GM21528 (cell line): ENCODE data around the gene TMEM97.
A peak's percentile ranks its signal among the peaks of the same experiment; 100 is the strongest.
"Not testable (repeated sequence)": the region's sequence is repeated elsewhere in the genome, so short reads cannot be mapped to it uniquely, and the experiment has no call there.

Experiments used
- ATAC-seq: cut with Tn5 transposase; IDR thresholded peaks from one replicate; pipeline ENCODE4 v1.9.1; 2021; ENCODE audit warnings: mild to moderate bottlenecking, moderate library complexity; ENCODE audit not compliant: unreplicated experiment, low FRiP score

TMEM97 gene

DNA sequence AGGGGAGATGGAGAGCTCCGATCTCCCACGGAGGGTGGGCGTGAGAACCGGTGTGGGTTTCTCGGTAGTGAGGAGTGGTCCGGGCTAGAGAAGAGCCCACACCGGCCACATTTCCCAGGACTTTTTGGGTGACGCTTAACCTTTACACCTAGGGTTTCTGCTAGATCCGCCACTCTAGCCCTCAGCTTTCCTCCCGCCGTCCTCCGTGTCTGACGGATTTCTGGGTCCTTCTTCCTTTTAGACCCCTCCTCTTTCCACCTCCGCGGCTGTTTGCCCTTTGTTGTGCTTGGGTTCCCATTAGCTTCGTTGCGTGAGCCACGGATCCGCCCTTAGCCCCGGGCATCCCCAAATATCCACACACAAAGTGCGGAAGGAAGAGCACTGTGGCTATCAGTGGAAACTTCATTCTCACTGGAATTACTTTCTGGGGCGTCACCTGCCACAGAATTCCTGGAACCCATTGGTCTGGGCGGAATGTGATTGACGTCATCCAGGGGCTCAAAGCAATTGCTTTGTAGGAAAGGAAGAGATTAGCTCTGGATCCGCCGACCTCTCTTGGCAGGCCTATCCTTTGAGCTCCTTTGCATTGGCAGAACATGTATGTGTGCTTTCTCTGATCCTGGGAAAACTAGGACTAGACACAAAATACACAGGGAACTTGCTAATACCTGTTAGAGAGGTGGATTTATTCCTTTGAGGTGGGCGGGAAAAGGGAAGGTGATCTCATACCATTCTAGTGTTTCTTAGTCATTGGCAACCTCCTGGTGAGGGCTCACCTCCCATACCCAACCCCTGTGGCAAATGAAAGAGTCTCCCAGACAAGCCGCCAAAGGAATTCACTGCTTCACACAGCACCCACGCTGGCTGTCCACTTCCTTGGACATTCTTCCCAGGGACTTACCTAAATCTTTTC lies 17.2 kb downstream of the TMEM97 start:
- ATAC-seq = peak; percentile 11

DNA sequence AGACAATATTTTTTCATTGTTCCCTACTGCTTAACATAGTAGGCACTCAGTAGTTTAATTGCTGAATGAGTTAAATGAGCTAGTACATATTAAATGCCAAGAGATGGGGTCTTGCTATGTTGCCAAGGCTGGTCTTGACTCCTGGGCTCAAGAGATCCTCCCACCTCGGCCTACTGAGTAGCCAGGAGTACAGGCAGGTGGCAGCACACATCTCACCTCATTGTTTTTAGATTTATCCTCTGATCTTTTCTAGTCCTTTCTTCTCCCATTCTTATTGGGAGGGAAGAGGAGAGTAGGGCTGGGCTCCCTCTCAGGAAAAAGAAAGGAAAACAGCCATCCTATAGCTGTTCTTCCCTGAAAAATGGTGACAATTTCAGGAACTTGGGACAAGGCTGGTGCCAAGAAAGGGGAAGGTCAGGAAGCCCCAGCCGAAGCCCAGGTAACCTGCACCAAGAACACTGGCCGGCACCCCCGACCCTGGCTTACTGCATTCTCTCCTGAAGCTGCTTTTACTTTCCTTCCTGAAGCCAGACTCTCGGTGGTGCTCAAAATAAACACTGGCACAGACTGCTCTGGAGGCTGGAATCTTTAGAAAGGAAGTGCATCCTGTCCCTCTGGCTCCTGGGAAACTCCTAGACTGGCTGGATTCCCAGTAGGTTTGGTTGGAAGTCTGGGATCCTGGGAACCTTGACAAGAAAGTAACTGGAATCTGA lies 19.2 kb downstream of the TMEM97 start:
- ATAC-seq = no peak

GRCh38 chr17:28338769-28339212 lies 19.8 kb downstream of the TMEM97 start:
- not testable (repeated sequence) for ATAC-seq

- ATAC-seq = no peak
Observed at GRCh38 chr17:28339431-28339830, 20.4 kb downstream of the TMEM97 start.

- ATAC-seq = no peak
Observed at GRCh38 chr17:28340374-28340773, 21.4 kb downstream of the TMEM97 start.

- no peak for ATAC-seq
Observed at GRCh38 chr17:28341516-28341915, 22.5 kb downstream of the TMEM97 start.

DNA sequence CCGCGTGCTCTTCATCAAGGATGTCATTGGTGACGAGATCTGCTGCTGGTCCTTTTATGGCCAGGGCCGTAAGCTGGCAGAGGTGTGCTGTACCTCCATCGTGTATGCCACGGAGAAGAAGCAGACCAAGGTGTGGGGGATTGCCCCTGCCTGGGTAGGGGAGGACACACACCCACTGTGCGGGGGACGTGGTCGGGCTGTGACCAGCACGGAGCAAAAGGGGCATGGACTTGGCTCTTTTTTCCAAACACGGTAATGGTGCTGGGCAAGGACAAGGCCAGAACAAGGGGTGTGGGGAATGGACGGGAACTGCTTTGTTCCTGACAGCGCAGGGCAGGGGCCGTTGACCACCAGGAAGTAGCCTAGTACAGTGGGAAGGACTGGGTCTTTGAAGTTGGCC lies 23.3 kb downstream of the TMEM97 start:
- ATAC-seq = no peak

DNA sequence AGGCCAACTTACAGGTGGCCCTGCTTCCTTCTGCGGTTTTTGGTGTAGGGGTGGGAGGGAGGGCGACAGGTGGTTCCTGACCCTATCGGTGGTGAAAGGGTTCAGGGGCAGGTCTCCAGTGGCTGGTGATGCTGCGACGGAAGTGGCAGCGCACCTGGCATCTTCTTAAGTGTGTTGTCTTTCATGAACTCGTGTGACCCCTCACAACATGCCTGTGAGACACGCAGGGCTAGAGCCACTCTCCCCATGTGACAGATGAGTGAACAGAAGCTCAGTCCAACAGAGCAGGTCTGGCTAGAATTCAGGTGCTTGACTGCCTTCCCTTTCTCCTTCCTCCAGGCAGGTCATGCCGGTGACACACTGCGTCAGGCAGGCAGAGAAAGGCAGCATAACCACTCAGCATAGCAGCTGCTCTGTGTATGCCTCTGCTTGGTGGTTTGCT lies 24.5 kb downstream of the TMEM97 start:
- no peak for ATAC-seq

GRCh38 chr17:28344011-28344410 lies 25.0 kb downstream of the TMEM97 start:
- no peak for ATAC-seq

DNA sequence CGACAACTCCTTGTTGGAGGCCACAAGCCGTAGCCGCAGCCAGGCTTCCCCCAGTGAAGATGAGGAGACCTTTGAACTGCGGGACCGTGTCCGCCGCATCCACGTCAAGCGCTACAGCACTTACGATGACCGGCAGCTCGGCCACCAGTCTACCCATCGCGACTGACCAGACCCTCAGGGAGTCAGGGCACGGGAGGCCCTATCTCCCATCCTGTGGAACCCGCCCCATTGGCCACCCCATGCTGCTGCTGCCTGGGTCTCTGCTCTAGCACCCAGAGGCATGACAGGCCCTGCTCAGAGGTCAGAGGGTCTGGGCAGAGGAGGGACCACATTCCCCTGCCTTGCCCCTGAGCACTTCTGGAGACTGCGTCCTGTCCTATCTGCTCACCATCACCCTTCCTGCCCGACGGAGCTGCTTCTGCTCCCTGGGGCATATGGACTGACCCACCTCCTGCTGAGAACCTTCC lies 25.5 kb downstream of the TMEM97 start:
- ATAC-seq = no peak

DNA sequence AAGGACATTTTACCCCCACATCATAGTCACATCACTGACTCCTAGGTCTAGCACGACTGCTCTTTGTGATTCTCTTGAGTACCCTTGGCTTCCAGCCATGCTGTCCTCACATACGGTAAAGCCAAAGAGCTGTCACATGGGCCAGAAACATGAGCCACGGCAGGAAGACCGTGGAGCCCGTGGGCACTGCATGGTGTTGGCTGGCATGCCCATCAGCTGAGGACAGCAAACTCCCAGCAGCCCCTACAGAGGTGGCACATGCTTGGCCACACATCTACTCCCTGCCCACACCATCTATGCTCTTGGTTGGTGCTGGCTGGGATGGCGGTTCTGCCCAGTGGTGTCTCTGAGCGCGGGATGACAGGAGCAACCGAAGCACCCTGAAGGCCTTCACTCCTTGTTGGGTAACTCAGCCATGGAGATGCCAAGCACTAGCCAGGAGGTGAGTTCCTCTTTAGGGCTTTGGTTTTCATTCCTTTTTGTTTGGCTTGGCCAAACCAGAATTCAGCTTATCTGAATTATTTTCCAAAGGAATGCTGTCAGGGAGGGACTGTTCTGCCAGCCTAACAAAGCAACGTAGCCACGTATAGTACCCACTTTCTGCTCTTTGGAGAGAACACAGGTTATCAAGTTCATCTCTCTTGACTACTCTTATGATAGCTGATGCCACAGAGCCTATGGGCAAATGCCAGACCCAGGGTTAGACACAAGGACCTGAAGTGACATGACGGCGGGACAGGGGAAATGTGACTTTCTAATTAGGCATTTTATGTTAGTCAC lies 26.6 kb downstream of the TMEM97 start:
- ATAC-seq = no peak

DNA sequence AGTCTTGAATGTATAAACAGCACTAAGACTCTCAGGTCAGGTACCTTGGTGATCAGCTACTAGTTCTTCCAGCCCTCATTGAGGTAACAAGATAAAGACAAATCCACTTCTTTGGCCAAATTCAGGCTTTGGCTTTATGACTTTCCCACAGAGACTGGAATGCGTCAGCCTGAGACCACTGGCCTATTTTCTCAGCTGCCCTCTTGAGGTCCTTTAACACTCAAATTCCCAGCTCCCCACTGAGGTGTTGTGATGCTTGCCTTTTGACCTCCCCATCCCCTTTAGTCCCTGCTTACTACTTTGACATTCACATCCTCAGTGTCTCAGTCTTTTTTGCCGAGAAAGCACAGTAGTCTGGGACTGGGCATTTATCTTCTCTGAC lies 27.2 kb downstream of the TMEM97 start:
- no peak for ATAC-seq

- ATAC-seq = no peak
Observed at GRCh38 chr17:28346746-28347246, 27.8 kb downstream of the TMEM97 start.

DNA sequence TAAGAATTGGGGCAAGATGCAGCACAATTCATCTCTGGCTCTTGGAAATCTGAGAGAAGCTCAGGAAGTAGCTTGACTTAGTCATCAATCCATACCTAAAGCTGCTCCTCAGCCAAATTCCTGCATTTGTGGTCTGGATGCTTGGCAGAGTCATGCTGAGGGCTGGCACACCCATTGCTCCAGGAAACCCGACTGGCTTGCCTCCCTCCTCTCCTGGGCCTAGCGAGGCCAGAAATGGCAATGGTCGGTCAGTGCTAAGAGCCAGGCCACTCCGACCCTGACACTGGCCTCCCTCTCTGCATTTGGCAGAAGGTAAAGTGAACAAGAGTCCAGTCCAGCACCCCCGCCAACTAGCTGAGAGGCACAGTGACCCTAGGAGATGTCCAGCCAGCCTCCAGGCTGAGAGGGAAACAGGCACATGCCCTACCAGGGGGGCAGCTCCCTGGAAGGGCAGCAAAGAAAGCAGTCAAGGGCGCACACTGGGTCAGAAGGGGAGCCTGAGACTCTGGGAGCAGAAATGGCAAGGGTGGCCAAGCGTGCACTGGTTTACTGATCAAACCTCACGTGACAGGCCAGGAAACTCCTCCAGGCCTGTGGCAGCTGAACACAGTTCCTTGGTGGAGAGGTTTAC lies 28.4 kb downstream of the TMEM97 start:
- no peak for ATAC-seq

GRCh38 chr17:28348979-28349378 lies 30.0 kb downstream of the TMEM97 start:
- ATAC-seq = no peak

DNA sequence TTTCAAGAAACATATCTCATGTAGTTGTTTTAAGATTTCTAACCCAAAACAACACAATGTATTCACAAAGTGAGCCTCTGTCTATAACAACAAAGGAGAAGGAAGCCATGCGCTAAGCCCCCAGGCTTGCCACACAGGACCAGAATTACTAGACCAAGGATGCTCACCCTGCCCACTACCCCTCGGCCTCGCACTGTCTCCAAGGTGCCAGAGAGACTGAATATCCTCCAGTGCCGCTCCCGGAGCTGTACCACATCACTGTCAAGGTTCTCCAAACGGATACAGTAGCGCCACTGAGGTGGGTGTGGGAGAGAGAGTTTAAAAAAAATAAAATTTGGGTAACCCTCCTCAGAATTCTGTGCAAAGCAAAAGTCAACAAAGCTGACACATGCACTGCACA lies 31.3 kb downstream of the TMEM97 start:
- no peak for ATAC-seq

DNA sequence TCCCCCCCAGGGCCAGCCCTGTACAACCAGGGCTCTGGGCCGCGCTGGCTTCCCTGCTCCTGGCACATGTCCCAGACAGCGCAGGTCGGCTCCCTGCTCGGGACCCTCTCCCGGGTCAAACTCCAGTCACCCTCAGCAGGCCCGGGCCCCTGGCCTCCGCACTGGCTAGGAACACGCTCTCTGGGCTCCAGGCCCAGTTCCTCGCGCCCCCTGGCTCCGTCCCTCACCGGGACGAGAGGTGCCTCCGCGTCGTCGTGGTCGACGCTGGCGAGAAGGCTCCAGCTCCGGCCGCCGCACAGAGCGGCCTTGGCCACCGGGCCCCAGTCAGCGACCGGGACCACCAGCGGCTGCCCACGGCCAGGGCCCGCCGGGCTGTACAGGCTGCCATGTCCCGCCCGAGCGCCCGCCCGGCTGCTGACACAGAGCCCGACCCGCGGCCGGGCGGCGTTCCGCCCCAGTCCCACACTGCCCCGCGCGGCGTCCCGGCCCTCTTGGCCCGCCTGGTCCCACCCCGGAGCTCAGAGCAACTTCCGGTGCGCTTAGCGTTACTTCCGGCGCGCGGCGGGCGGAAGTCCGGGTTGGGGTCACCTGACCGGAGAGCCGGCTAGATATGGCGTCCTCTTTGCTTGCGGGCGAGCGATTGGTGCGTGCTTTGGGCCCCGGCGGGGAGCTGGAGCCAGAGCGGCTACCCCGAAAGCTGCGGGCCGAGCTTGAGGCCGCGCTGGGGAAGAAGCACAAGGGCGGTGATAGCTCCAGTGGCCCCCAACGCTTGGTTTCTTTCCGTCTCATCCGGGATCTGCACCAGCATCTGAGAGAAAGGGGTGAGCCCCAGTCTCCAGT lies 38.3 kb downstream of the TMEM97 start, which contains the start of gene POLDIP2:
Gene POLDIP2 (minus strand): TSS at position 467 of the 840 bp plus-strand sequence. CDS start 79 bp downstream, at position 388.
- peak; percentile 90 for ATAC-seq

- no peak for ATAC-seq
Observed at GRCh38 chr17:28357901-28358197, 38.8 kb downstream of the TMEM97 start.

- ATAC-seq = no peak
Observed at GRCh38 chr17:28363186-28363585, 44.2 kb downstream of the TMEM97 start.
